ENCODE results near the gene SIX4. TPM values are rescaled to one million over a fixed set of nuclear protein-coding genes. Genes with fewer than 3 reads are reported as not detected.

Gene SIX4
- total RNA-seq, 1 experiment from 2014 or later = 17.3 TPM

DNA sequence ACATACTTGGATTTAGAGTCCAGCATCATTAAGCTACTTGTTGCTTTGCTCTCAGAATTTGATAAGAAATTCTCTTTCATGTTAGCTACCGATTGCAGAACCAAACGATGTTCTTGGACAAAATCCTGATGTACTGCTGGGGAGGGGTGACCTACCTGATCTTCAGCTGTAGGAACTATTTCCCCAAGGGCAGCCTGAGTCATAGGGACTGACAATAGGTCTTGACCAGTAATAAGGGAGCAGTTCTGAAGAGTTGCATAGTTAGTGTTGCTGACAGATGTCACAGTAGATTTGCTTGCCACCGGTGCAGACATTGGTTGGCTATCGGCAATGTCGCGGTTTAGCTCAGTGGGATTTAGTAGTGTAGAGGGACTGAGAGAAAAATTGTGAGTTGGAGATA, 10.6 kb downstream of the SIX4 start:
- TF ChIP-seq POLR2AphosphoS5 (IDR thresholded peaks at IDR 0.05; ENCODE audit: low read depth, low read length) (no peak), TCF7L2 (IDR thresholded peaks at IDR 0.05; ENCODE audit: low read depth, low read length) (no peak), SIN3A (IDR thresholded peaks at IDR 0.05; ENCODE audit: borderline replicate concordance, insufficient read depth, low read depth, low read length) (no peak)
- TF ChIP-seq, protein P1, sequence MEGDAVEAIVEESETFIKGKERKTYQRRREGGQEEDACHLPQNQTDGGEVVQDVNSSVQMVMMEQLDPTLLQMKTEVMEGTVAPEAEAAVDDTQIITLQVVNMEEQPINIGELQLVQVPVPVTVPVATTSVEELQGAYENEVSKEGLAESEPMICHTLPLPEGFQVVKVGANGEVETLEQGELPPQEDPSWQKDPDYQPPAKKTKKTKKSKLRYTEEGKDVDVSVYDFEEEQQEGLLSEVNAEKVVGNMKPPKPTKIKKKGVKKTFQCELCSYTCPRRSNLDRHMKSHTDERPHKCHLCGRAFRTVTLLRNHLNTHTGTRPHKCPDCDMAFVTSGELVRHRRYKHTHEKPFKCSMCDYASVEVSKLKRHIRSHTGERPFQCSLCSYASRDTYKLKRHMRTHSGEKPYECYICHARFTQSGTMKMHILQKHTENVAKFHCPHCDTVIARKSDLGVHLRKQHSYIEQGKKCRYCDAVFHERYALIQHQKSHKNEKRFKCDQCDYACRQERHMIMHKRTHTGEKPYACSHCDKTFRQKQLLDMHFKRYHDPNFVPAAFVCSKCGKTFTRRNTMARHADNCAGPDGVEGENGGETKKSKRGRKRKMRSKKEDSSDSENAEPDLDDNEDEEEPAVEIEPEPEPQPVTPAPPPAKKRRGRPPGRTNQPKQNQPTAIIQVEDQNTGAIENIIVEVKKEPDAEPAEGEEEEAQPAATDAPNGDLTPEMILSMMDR (IDR thresholded peaks at IDR 0.05) = no peak
- TF ChIP-seq, protein P2, sequence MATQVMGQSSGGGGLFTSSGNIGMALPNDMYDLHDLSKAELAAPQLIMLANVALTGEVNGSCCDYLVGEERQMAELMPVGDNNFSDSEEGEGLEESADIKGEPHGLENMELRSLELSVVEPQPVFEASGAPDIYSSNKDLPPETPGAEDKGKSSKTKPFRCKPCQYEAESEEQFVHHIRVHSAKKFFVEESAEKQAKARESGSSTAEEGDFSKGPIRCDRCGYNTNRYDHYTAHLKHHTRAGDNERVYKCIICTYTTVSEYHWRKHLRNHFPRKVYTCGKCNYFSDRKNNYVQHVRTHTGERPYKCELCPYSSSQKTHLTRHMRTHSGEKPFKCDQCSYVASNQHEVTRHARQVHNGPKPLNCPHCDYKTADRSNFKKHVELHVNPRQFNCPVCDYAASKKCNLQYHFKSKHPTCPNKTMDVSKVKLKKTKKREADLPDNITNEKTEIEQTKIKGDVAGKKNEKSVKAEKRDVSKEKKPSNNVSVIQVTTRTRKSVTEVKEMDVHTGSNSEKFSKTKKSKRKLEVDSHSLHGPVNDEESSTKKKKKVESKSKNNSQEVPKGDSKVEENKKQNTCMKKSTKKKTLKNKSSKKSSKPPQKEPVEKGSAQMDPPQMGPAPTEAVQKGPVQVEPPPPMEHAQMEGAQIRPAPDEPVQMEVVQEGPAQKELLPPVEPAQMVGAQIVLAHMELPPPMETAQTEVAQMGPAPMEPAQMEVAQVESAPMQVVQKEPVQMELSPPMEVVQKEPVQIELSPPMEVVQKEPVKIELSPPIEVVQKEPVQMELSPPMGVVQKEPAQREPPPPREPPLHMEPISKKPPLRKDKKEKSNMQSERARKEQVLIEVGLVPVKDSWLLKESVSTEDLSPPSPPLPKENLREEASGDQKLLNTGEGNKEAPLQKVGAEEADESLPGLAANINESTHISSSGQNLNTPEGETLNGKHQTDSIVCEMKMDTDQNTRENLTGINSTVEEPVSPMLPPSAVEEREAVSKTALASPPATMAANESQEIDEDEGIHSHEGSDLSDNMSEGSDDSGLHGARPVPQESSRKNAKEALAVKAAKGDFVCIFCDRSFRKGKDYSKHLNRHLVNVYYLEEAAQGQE (IDR thresholded peaks at IDR 0.05; ENCODE audit: insufficient read depth in 1 of 2, low read depth in 2 of 2, low read length in 1 of 2) = no peak
- Histone ChIP-seq H3K4me3 (ENCODE audit: low read depth in 2 of 2, low read length in 2 of 2) (no peak overlapping the region), H3K27me3 (ENCODE audit: control insufficient read depth, insufficient read depth, low read length) (no peaks in the 10 kb centered on the region), H3K9me3 (ENCODE audit: control insufficient read depth, insufficient read depth, low read depth, low read length) (no peaks in the 10 kb centered on the region), H3K4me1 (ENCODE audit: control insufficient read depth, insufficient read depth, low read length) (no peaks in the 10 kb centered on the region), H3K36me3 (ENCODE audit: control insufficient read depth, insufficient read depth, low read length) (peaks cover 9% of the 10 kb centered on the region; the same call in 1 of the 2 replicates), H3K27ac (ENCODE audit: low read length) (no peak overlapping the region)
- ChIA-PET POLR2A (no interaction called here), CTCF (no interaction called here)
- in situ Hi-C loops (cut with HindIII; ENCODE audit: low pct_unique_long_range_greater_than_20kb, low sequenced_read_pairs) (no loop called here), intact Hi-C loops (cut with micrococcal nuclease; ENCODE audit: unreplicated experiment) (no loop called here)
- DNase-seq (ENCODE audit: low read depth, low spot score) = no peak
- ATAC-seq = no peak
- BruUV-seq (replicated peaks) = no TSS peak

- H3K4me3 ChIP-seq (ENCODE audit: low read depth in 2 of 2, low read length in 2 of 2) = no peak overlapping the region
- H3K27me3 ChIP-seq (ENCODE audit: control insufficient read depth, insufficient read depth, low read length) = no peaks in the 10 kb centered on the region
- ATAC-seq (no peak), DNase-seq (ENCODE audit: low read depth, low spot score) (no peak)
- no peak overlapping the region for H3K27ac ChIP-seq (ENCODE audit: low read length)
- POLR2A ChIA-PET = no interaction called here
- intact Hi-C loops (cut with micrococcal nuclease; ENCODE audit: unreplicated experiment) = no loop called here
- no peaks in the 10 kb centered on the region for H3K4me1 ChIP-seq (ENCODE audit: control insufficient read depth, insufficient read depth, low read length)
- CTCF ChIA-PET = no interaction called here
- peaks cover 3% of the 10 kb centered on the region; the same call in 1 of the 2 replicates for H3K36me3 ChIP-seq (ENCODE audit: control insufficient read depth, insufficient read depth, low read length)
- H3K9me3 ChIP-seq (ENCODE audit: control insufficient read depth, insufficient read depth, low read depth, low read length) = no peaks in the 10 kb centered on the region
- in situ Hi-C loops (cut with HindIII; ENCODE audit: low pct_unique_long_range_greater_than_20kb, low sequenced_read_pairs) = no loop called here
- no TSS peak for BruUV-seq (replicated peaks)
- TF ChIP-seq POLR2AphosphoS5 (IDR thresholded peaks at IDR 0.05; ENCODE audit: low read depth, low read length) (no peak), SIN3A (IDR thresholded peaks at IDR 0.05; ENCODE audit: borderline replicate concordance, insufficient read depth, low read depth, low read length) (no peak), TCF7L2 (IDR thresholded peaks at IDR 0.05; ENCODE audit: low read depth, low read length) (no peak)
- TF ChIP-seq, protein P1 (IDR thresholded peaks at IDR 0.05) = no peak
- TF ChIP-seq, protein P2 (IDR thresholded peaks at IDR 0.05; ENCODE audit: insufficient read depth in 1 of 2, low read depth in 2 of 2, low read length in 1 of 2) = no peak
Measured at GRCh38 chr14:60710494-60710893, 13.7 kb downstream of the SIX4 start.

Measured in Panc1 (cell line).